ENCODE measurements around the gene GSDME. TPM values are rescaled to one million over a fixed set of nuclear protein-coding genes. Genes with fewer than 3 reads are reported as not detected.

Gene GSDME
- polyA plus RNA-seq, 2 of the 4 experiments (the other 2 are of a cell fraction): 51.0 to 55.9 TPM

DNA sequence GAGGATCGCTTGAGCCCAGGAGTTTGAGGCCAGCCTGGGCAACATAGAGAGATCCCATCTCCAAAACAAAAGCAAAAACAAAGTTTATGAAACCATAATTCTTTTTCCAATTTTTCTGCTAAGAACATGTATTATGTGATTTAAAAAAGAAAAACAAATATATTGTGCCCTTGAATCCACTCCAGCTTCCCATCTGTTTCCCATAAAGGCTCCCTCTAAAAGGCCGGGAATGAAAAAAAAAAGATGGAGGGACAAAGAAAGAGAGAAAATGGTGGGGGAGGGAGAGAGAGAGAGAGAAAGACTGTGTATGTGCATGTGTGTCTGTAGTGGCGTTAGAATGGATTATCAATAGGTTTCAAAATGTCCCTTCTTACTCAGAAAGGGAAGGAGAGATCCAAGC, 20.5 kb upstream of the GSDME start:
- 89% methylated on average over 3 of the region's 3 CpGs for WGBS (ENCODE audit: missing lambda C conversion rate)
- Histone ChIP-seq H3K4me3 (no peak overlapping the region), H3K9me3 (no peaks in the 10 kb centered on the region; the same call in 2 of the 3 replicates), H3K4me1 (no peaks in the 10 kb centered on the region), H3K27ac (no peak overlapping the region), H3K4me2 (no peak overlapping the region)
- ChIA-PET POLR2A (interaction anchor here (0.6 kb wide), 1 partner anchor 292 kb away, joined by 5 read pairs; no protein-coding TSS in a partner anchor), CTCF (interaction anchor here (0.8 to 1.4 kb wide), 6 partner anchors 24 to 316 kb away, joined by 3 to 6 read pairs (median 3); no protein-coding TSS in a partner anchor)
- no peak for DNase-seq (ENCODE audit: low read depth in 1 of 2, low spot score in 1 of 2)
- no peak for ATAC-seq
- no peak for TF ChIP-seq CBX2 (IDR thresholded peaks at IDR 0.05; ENCODE audit: borderline replicate concordance, low read depth)
- no peak for TF ChIP-seq MAZ (IDR thresholded peaks at IDR 0.05; ENCODE audit: borderline replicate concordance, low read depth, low read length)
- no peak for TF ChIP-seq FOXS1 (CRISPR knock-in tag; IDR thresholded peaks at IDR 0.05)
- TF ChIP-seq, protein P1, sequence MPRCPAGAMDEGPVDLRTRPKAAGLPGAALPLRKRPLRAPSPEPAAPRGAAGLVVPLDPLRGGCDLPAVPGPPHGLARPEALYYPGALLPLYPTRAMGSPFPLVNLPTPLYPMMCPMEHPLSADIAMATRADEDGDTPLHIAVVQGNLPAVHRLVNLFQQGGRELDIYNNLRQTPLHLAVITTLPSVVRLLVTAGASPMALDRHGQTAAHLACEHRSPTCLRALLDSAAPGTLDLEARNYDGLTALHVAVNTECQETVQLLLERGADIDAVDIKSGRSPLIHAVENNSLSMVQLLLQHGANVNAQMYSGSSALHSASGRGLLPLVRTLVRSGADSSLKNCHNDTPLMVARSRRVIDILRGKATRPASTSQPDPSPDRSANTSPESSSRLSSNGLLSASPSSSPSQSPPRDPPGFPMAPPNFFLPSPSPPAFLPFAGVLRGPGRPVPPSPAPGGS (IDR thresholded peaks at IDR 0.05): no peak
- TF ChIP-seq CHD2 (IDR thresholded peaks at IDR 0.05; ENCODE audit: low read length, partially characterized antibody): no peak
- no peak for TF ChIP-seq RCOR1 (IDR thresholded peaks at IDR 0.05; ENCODE audit: low read depth, low read length)
- no peak for TF ChIP-seq ZFP36 (IDR thresholded peaks at IDR 0.05; ENCODE audit: borderline replicate concordance, partially characterized antibody)
- TF ChIP-seq, protein P2, sequence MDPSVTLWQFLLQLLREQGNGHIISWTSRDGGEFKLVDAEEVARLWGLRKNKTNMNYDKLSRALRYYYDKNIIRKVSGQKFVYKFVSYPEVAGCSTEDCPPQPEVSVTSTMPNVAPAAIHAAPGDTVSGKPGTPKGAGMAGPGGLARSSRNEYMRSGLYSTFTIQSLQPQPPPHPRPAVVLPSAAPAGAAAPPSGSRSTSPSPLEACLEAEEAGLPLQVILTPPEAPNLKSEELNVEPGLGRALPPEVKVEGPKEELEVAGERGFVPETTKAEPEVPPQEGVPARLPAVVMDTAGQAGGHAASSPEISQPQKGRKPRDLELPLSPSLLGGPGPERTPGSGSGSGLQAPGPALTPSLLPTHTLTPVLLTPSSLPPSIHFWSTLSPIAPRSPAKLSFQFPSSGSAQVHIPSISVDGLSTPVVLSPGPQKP (IDR thresholded peaks at IDR 0.05; ENCODE audit: low read depth, low read length): no peak
- no peak for TF ChIP-seq CHD4 (IDR thresholded peaks at IDR 0.05; ENCODE audit: borderline replicate concordance)
- no peak for TF ChIP-seq MAFK (IDR thresholded peaks at IDR 0.05; ENCODE audit: partially characterized antibody)
- TF ChIP-seq, protein P3, sequence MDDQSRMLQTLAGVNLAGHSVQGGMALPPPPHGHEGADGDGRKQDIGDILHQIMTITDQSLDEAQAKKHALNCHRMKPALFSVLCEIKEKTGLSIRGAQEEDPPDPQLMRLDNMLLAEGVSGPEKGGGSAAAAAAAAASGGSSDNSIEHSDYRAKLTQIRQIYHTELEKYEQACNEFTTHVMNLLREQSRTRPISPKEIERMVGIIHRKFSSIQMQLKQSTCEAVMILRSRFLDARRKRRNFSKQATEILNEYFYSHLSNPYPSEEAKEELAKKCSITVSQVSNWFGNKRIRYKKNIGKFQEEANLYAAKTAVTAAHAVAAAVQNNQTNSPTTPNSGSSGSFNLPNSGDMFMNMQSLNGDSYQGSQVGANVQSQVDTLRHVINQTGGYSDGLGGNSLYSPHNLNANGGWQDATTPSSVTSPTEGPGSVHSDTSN (IDR thresholded peaks at IDR 0.05): no peak
- TF ChIP-seq POLR2A (IDR thresholded peaks at IDR 0.05; ENCODE audit: low read length): no peak
- FAIRE-seq: no peak

DNA sequence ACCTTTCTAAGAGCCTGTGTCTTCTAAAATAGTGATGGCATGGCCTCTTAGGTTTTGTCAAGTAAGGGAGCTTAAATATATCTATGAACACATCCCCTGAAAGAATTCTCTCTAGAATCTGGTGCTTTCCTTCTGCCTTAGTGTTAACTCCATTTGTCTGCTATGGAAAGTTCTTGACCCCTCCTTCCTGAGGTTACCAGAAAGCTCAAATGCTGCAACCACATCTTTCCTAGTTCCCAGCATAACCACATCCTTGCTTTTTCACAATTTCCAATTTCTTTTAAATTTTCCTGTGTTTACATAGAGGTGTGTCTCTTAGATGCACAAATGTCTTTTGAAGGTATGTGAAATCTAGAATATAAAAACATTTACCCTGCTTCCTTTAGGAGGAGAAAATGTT, 16.4 kb upstream of the GSDME start:
- Histone ChIP-seq H3K9me3 (no peaks in the 10 kb centered on the region), H3K4me2 (no peak overlapping the region), H3K4me3 (no peak overlapping the region), H3K4me1 (no peaks in the 10 kb centered on the region), H3K27ac (no peak overlapping the region)
- CTCF ChIA-PET: interaction anchor here (0.7 to 0.9 kb wide), 2 partner anchors 23 to 39 kb away, joined by 3 read pairs; no protein-coding TSS in a partner anchor
- no peak for TF ChIP-seq KDM5A (IDR thresholded peaks at IDR 0.05)
- TF ChIP-seq, protein P4, sequence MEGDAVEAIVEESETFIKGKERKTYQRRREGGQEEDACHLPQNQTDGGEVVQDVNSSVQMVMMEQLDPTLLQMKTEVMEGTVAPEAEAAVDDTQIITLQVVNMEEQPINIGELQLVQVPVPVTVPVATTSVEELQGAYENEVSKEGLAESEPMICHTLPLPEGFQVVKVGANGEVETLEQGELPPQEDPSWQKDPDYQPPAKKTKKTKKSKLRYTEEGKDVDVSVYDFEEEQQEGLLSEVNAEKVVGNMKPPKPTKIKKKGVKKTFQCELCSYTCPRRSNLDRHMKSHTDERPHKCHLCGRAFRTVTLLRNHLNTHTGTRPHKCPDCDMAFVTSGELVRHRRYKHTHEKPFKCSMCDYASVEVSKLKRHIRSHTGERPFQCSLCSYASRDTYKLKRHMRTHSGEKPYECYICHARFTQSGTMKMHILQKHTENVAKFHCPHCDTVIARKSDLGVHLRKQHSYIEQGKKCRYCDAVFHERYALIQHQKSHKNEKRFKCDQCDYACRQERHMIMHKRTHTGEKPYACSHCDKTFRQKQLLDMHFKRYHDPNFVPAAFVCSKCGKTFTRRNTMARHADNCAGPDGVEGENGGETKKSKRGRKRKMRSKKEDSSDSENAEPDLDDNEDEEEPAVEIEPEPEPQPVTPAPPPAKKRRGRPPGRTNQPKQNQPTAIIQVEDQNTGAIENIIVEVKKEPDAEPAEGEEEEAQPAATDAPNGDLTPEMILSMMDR (IDR thresholded peaks at IDR 0.05): no peak
- no peak for TF ChIP-seq CEBPB (IDR thresholded peaks at IDR 0.05)
- TF ChIP-seq RAD21 (conservative IDR thresholded peaks at IDR 0.05 in 1 of 2, IDR thresholded peaks at IDR 0.05 in 1 of 2): no peak
- TF ChIP-seq CHD4 (IDR thresholded peaks at IDR 0.05; ENCODE audit: borderline replicate concordance): no peak
- TF ChIP-seq, protein P5, sequence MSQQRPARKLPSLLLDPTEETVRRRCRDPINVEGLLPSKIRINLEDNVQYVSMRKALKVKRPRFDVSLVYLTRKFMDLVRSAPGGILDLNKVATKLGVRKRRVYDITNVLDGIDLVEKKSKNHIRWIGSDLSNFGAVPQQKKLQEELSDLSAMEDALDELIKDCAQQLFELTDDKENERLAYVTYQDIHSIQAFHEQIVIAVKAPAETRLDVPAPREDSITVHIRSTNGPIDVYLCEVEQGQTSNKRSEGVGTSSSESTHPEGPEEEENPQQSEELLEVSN (IDR thresholded peaks at IDR 0.05; ENCODE audit: borderline replicate concordance, low read depth): no peak
- TF ChIP-seq RFX5 (IDR thresholded peaks at IDR 0.05): no peak
- no peak for TF ChIP-seq POLR2A (IDR thresholded peaks at IDR 0.05; ENCODE audit: low read length)
- no peak for TF ChIP-seq POLR2AphosphoS2 (conservative IDR thresholded peaks at IDR 0.05; ENCODE audit: low read length)
- TF ChIP-seq BHLHE40 (IDR thresholded peaks at IDR 0.05; ENCODE audit: low read depth, low read length): no peak
- no peak for TF ChIP-seq MAFK (IDR thresholded peaks at IDR 0.05; ENCODE audit: partially characterized antibody)
- TF ChIP-seq EHMT2 (IDR thresholded peaks at IDR 0.05; ENCODE audit: low read depth): no peak
- no peak for TF ChIP-seq MAZ (IDR thresholded peaks at IDR 0.05; ENCODE audit: borderline replicate concordance, low read depth, low read length)
- TF ChIP-seq ZC3H11A (IDR thresholded peaks at IDR 0.05): no peak
- TF ChIP-seq RCOR1 (IDR thresholded peaks at IDR 0.05; ENCODE audit: low read depth, low read length): no peak
- FAIRE-seq (no peak), ATAC-seq (no peak), DNase-seq (ENCODE audit: low read depth in 1 of 2, low spot score in 1 of 2) (no peak)
- POLR2A ChIA-PET: no interaction called here
